NCI-H1105 treated with DMSO at 0.1 percent for 48 hours (cell line): ENCODE results near the gene SETD6.
A peak's percentile ranks its signal among the peaks of the same experiment; 100 is the strongest.

Source experiments
- DNase-seq: peaks from one replicate; lab custom pipeline; 2025; lab: John Stamatoyannopoulos, UW

SETD6 gene

GRCh38 chr16:58493756-58494431, 21.4 kb upstream of the SETD6 start:
- no peak for DNase-seq

DNA sequence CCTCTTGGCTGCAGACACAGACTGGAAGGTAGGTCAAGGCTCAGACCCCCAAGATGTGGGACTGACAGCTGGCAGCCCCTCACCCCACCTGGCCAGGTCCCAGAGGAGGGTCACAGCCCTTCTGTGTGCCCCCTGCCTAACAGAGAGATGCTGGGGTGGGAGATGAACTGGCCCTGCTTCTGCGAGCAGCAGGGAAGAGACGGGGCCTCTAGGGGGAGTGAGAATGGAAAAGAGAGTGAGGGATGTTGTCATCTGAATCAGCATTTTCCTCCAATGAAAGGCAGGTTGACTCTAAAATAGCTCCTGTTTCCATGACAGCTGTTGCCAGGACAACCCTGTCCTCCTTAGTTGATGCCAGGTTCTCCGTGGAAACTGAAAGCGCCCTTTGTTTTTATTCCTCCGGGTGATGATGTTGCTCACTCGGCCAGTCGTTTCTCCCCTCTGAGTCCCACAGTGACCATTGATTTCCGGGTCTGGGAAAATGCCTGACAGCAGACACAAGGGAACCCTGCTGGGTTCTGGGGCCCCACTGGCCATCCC, 20.3 kb upstream of the SETD6 start:
- DNase-seq, result peak; percentile 81

- no peak for DNase-seq
These were observed 19.6 kb upstream of the SETD6 start for GRCh38 chr16:58495521-58496331.

GRCh38 chr16:58497468-58497867, 17.8 kb upstream of the SETD6 start:
- DNase-seq, result no peak

GRCh38 chr16:58497935-58498334, 17.4 kb upstream of the SETD6 start:
- no peak for DNase-seq

GRCh38 chr16:58498341-58499091, 16.8 kb upstream of the SETD6 start:
- DNase-seq, result no peak

DNA sequence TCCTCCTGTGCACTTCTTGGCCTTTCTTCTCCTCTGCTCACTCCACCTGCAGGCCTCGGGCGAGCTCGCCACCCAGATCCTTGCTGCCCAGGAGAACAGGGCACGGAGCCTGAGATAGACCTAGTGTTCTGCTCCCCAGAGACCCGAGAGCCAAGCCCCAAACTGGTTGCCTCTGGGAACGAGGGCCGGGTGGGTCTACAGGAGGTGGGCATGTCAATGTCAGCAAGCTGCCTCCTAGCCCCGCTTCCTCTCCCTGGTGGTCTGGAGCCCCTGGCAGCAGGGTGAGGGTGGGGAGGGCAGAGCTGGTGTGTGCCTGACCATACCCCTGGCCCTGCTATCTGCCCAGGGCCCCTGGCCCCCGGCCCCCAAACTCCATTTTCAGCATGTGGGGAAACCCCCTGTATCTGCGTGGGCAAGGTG, 16.2 kb upstream of the SETD6 start:
- no peak for DNase-seq

- DNase-seq, result peak; percentile 77
These were observed 15.5 kb upstream of the SETD6 start, which contains the start of gene NDRG4 for GRCh38 chr16:58499615-58500351. Gene NDRG4, plus strand, starts transcription at chr16:58500143. Its CDS starts 106 bp downstream, at chr16:58500249.

DNA sequence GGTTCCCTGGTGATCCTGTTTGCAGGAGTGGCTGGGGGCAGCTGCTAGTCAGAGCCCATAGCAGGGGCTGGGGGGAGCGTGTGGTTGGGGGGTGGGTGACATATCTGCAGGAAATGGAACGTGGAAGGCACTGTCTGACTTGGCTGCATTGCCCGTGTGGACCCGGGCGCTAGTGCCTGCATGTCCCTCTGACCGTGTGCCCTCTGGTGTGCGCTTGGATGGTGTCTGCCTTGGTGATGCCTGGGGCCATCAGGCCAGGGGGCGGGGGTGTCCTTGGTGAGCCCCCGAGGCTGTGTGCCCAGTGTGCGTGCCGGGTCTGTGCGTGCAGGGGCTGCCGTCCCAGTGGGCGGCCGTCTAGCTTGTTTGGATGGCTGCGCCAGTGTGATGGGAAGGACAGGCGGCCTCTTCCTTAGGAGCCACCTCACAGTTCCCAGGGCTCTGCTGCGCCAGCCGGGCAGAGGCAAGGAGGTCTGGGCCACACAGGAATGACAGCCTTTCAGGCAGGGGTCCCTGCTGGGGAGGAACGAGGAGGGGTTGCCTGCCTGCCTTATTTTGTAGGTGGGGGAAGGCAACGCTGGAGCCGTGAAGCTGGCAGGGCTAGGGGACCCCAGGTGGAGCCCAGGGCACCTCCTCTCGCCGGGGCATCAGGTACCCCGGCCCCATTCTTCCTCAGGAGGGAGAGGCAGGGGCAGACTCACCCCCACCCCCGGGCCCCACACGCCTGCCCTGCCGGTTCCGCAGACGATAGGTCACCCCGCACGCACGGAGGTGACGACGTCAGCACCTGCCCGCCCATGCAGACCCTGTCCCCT, 14.7 kb upstream of the SETD6 start:
- peak; percentile 41 for DNase-seq

GRCh38 chr16:58501242-58502131, 13.8 kb upstream of the SETD6 start:
- DNase-seq, result peak; percentile 44

DNA sequence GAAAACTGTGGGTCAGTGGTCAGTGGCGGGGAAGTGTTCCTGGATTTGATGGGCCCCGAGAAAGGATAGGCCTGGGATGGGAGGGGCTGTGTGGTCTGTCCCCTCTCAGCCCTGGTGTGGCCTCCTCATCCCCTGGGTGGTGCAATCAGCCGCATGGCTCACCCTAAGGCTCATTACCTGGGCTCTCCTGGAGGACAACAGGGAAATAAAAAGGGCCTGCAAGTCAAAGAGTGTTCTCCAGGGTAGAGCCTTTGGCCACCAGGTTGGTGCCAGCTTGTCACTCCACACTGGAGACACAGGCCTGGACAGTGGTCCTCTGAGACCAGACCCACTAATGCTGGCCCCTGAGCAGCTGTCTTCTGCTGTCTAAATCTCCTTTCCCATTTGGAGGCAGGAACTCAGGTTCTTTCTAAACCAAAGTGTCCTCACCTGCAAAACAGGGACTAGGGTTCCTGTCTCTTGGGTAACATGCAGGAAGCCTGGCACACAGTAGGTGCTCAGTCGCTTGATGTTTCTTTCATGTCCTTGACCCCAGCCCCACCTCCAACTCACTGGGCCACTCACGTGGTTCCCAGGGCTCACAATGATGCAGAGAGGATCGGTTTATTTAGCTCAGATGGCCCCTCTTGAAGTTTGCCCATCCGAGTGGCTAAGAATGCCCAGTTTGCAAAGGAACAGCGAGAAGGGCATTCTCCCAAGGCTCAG, 12.9 kb upstream of the SETD6 start:
- no peak for DNase-seq

- no peak for DNase-seq
These were observed 12.0 kb upstream of the SETD6 start for GRCh38 chr16:58503166-58503862.

- DNase-seq, result no peak
These were observed 11.2 kb upstream of the SETD6 start for GRCh38 chr16:58503863-58504688.

GRCh38 chr16:58506241-58507194, 8.8 kb upstream of the SETD6 start:
- no peak for DNase-seq

DNA sequence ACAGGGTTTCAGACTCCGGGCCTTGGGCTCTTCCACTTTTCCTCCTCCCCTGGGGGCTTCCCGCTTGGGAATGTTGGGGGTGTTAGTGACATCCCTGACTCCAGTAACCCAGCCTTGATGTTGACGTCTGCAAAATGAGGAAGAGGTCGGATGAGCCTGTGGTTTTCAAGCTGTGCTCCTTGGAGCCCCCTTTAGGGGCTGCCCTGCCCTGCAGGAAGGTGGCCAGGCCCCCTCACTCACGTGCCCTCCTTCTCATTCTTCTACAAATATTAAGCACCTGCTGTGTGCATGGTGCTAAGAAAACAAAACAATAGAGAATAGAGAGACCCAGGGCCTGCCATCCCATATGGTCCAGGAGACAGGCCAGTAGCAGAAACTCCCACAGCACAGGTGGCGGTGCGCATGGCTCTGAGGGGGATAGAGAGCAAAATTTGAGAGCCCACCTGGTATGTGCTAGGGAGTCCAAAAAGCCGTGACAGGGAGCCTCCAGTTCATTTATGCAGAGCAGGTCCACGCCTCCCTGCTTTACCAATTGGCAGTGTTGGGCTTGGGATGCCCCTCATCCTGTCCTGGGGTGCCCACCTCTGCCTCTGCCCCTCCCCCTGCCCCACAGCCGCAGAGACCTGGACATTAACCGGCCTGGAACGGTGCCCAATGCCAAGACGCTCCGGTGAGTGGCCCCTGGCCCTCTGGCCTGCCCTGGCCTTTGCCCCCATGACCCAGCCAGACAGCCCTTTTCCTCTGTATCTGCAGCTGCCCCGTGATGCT, 7.9 kb upstream of the SETD6 start:
- DNase-seq, result no peak
